Pons (tissue), 1 donor: ENCODE data around the gene EML6.
A peak's percentile ranks its signal among the peaks of the same experiment; 100 is the strongest.

Experiments
- DNase-seq: peaks from one replicate; pipeline ENCODE4 v3.0.0-alpha.2; 2016; ENCODE audit warnings: low spot score

EML6 gene

GRCh38 chr2:54912305-54912704 lies 188.8 kb downstream of the EML6 start:
- DNase-seq: no peak

GRCh38 chr2:54912893-54913292 lies 189.4 kb downstream of the EML6 start:
- DNase-seq: no peak

- DNase-seq: no peak
Measured at GRCh38 chr2:54914637-54915036, 191.2 kb downstream of the EML6 start.

GRCh38 chr2:54915101-54915500 lies 191.6 kb downstream of the EML6 start:
- DNase-seq: no peak

- no peak for DNase-seq
Measured at GRCh38 chr2:54916637-54917036, 193.2 kb downstream of the EML6 start.

GRCh38 chr2:54918647-54919280 lies 195.3 kb downstream of the EML6 start:
- DNase-seq: no peak

- no peak for DNase-seq
Measured at GRCh38 chr2:54920660-54921059, 197.2 kb downstream of the EML6 start.

- no peak for DNase-seq
Measured at GRCh38 chr2:54924121-54924520, 200.7 kb downstream of the EML6 start.

GRCh38 chr2:54925022-54925421 lies 201.6 kb downstream of the EML6 start:
- no peak for DNase-seq

- no peak for DNase-seq
Measured at GRCh38 chr2:54927085-54927750, 203.8 kb downstream of the EML6 start.

- no peak for DNase-seq
Measured at GRCh38 chr2:54927751-54928615, 204.5 kb downstream of the EML6 start.

GRCh38 chr2:54928719-54929118 lies 205.3 kb downstream of the EML6 start:
- DNase-seq: no peak

GRCh38 chr2:54931473-54931872 lies 208.0 kb downstream of the EML6 start:
- no peak for DNase-seq

- DNase-seq: no peak
Measured at GRCh38 chr2:54935389-54935788, 211.9 kb downstream of the EML6 start.

- DNase-seq: no peak
Measured at GRCh38 chr2:54936766-54937165, 213.3 kb downstream of the EML6 start.

- DNase-seq: no peak
Measured at GRCh38 chr2:54939446-54940118, 216.1 kb downstream of the EML6 start.

- DNase-seq: peak; percentile 24
Measured at GRCh38 chr2:54940723-54941122, 217.3 kb downstream of the EML6 start.

- DNase-seq: peak; percentile 89
Measured at GRCh38 chr2:54941248-54941984, 218.0 kb downstream of the EML6 start.

GRCh38 chr2:54942373-54942772 lies 218.9 kb downstream of the EML6 start:
- DNase-seq: no peak

- DNase-seq: no peak
Measured at GRCh38 chr2:54944724-54945326, 221.4 kb downstream of the EML6 start.
